ENCODE data around the gene TRIM44.

GRCh38 chr11:35651263-35651662, 11.3 kb upstream of the TRIM44 start:
- TF ChIP-seq ZFP36 (IDR thresholded peaks at IDR 0.05; ENCODE audit: borderline replicate concordance, partially characterized antibody): no peak
- TF ChIP-seq JUNB (IDR thresholded peaks at IDR 0.05): no peak
- TF ChIP-seq NFE2L2 (conservative IDR thresholded peaks at IDR 0.05; ENCODE audit: low read length): no peak
- TF ChIP-seq, protein P1, sequence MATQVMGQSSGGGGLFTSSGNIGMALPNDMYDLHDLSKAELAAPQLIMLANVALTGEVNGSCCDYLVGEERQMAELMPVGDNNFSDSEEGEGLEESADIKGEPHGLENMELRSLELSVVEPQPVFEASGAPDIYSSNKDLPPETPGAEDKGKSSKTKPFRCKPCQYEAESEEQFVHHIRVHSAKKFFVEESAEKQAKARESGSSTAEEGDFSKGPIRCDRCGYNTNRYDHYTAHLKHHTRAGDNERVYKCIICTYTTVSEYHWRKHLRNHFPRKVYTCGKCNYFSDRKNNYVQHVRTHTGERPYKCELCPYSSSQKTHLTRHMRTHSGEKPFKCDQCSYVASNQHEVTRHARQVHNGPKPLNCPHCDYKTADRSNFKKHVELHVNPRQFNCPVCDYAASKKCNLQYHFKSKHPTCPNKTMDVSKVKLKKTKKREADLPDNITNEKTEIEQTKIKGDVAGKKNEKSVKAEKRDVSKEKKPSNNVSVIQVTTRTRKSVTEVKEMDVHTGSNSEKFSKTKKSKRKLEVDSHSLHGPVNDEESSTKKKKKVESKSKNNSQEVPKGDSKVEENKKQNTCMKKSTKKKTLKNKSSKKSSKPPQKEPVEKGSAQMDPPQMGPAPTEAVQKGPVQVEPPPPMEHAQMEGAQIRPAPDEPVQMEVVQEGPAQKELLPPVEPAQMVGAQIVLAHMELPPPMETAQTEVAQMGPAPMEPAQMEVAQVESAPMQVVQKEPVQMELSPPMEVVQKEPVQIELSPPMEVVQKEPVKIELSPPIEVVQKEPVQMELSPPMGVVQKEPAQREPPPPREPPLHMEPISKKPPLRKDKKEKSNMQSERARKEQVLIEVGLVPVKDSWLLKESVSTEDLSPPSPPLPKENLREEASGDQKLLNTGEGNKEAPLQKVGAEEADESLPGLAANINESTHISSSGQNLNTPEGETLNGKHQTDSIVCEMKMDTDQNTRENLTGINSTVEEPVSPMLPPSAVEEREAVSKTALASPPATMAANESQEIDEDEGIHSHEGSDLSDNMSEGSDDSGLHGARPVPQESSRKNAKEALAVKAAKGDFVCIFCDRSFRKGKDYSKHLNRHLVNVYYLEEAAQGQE (IDR thresholded peaks at IDR 0.05): no peak
- TF ChIP-seq POLR2A (IDR thresholded peaks at IDR 0.05; ENCODE audit: low read length): no peak
- TF ChIP-seq, protein P2, sequence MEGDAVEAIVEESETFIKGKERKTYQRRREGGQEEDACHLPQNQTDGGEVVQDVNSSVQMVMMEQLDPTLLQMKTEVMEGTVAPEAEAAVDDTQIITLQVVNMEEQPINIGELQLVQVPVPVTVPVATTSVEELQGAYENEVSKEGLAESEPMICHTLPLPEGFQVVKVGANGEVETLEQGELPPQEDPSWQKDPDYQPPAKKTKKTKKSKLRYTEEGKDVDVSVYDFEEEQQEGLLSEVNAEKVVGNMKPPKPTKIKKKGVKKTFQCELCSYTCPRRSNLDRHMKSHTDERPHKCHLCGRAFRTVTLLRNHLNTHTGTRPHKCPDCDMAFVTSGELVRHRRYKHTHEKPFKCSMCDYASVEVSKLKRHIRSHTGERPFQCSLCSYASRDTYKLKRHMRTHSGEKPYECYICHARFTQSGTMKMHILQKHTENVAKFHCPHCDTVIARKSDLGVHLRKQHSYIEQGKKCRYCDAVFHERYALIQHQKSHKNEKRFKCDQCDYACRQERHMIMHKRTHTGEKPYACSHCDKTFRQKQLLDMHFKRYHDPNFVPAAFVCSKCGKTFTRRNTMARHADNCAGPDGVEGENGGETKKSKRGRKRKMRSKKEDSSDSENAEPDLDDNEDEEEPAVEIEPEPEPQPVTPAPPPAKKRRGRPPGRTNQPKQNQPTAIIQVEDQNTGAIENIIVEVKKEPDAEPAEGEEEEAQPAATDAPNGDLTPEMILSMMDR (IDR thresholded peaks at IDR 0.05): no peak
- no peak for TF ChIP-seq CHD2 (IDR thresholded peaks at IDR 0.05; ENCODE audit: low read length, partially characterized antibody)
- TF ChIP-seq RAD21 (conservative IDR thresholded peaks at IDR 0.05 in 1 of 2, IDR thresholded peaks at IDR 0.05 in 1 of 2): no peak
- TF ChIP-seq RFX5 (IDR thresholded peaks at IDR 0.05): no peak
- TF ChIP-seq, protein P3, sequence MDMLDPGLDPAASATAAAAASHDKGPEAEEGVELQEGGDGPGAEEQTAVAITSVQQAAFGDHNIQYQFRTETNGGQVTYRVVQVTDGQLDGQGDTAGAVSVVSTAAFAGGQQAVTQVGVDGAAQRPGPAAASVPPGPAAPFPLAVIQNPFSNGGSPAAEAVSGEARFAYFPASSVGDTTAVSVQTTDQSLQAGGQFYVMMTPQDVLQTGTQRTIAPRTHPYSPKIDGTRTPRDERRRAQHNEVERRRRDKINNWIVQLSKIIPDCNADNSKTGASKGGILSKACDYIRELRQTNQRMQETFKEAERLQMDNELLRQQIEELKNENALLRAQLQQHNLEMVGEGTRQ (IDR thresholded peaks at IDR 0.05): no peak
- TF ChIP-seq CBX2 (IDR thresholded peaks at IDR 0.05; ENCODE audit: borderline replicate concordance, low read depth): no peak
- TF ChIP-seq MAX (IDR thresholded peaks at IDR 0.05): no peak
- no peak for TF ChIP-seq HMGXB4 (CRISPR knock-in tag; IDR thresholded peaks at IDR 0.05; ENCODE audit: borderline replicate concordance)

Data from A549 (cell line).